Measurements from ENCODE around the gene CFAP45.

The CFAP45 gene

DNA sequence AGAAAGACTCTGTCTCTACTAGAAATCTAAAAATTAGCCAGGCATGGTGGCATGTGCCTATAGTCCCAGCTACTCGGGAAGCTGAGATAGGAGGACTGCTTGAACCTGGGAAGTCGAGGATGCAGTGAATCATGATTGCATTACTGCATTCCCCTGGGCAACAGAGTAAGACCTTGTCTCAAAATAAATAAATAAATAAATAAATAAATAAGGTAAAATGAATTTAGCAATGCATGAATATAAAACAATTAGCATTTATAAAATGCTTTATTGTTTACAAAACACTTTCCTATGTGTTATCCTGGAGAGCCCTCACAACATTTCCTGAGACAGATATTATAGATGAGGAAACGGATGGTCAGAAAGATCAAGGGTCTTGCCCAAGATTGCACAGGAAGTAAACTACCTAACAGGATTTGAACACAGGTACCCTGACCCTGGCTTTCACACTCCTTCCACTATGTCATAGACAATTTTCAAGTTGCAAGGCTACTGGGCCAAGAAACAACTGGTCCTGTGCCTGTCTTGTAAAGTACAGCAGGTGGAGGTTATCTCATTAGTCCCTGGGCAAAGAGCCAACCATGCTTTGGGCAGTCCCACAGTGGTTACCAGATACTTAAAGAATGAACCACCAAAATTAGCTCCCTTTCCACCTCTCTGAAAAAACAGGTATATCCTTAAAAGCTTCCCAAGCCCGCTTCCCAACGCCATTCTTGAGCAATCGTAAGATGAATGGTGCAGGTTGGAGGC lies 22.1 kb downstream of the CFAP45 start:
- TF ChIP-seq, protein P1, sequence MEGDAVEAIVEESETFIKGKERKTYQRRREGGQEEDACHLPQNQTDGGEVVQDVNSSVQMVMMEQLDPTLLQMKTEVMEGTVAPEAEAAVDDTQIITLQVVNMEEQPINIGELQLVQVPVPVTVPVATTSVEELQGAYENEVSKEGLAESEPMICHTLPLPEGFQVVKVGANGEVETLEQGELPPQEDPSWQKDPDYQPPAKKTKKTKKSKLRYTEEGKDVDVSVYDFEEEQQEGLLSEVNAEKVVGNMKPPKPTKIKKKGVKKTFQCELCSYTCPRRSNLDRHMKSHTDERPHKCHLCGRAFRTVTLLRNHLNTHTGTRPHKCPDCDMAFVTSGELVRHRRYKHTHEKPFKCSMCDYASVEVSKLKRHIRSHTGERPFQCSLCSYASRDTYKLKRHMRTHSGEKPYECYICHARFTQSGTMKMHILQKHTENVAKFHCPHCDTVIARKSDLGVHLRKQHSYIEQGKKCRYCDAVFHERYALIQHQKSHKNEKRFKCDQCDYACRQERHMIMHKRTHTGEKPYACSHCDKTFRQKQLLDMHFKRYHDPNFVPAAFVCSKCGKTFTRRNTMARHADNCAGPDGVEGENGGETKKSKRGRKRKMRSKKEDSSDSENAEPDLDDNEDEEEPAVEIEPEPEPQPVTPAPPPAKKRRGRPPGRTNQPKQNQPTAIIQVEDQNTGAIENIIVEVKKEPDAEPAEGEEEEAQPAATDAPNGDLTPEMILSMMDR (conservative IDR thresholded peaks at IDR 0.05; ENCODE audit: control insufficient read depth, insufficient read depth, low read depth, low read length): no peak
- H3K4me3 ChIP-seq (ENCODE audit: control insufficient read depth, low read depth, low read length): no peak overlapping the region
- no peak for DNase-seq (ENCODE audit: low read depth)

DNA sequence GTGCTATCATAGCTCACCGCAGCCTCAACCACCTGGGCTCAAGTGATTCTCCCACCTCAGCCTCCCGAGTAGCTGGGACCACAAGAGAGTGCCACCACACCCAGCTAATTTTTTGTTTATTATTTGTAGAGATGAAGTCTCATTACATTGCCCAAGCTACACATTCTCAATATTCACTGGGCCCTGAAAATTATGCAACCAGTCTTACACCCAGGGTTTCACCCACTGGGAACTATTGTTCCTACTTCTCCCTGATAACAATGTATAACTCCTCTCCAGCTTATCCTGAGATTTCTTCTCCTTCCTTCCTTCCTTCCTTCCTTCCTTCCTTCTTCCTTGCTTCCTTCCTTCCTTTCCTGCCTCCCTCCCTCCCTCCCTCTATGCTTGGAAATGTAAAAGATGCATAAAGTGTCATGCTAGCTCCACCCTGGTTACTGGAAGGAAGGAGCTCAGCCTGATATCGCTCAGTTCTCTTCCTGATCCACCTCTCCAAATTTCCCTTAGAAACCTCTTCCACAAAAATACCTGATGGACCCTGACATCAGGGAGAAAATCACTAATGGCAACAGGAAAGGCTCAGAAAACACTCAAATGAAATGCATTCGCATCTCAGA lies 26.3 kb downstream of the CFAP45 start:
- DNase-seq (ENCODE audit: low read depth): no peak
- TF ChIP-seq, protein P1 (conservative IDR thresholded peaks at IDR 0.05; ENCODE audit: control insufficient read depth, insufficient read depth, low read depth, low read length): no peak
- no peak overlapping the region for H3K4me3 ChIP-seq (ENCODE audit: control insufficient read depth, low read depth, low read length)

DNA sequence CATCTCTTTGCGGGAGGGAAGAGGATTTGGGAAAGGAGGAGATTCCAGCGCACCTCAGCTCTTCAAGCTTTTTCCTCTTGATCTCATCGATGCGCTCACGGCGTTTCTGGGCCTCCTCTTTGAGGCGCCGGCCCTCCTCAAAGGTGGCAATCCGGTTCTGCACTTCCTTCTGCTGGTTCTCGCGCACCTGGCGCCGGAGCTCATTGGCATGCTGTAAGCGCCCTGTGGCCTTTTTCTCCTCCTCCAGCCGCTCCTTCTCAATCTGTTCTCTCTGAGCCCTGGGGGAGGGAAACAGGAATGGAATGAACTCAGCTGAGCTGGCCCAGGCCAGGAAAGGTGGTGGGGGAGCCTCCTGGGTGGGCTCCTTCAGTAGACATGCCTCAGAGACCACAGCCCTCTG lies 27.1 kb downstream of the CFAP45 start:
- H3K4me3 ChIP-seq (ENCODE audit: control insufficient read depth, low read depth, low read length): no peak overlapping the region
- TF ChIP-seq, protein P1 (conservative IDR thresholded peaks at IDR 0.05; ENCODE audit: control insufficient read depth, insufficient read depth, low read depth, low read length): no peak
- no peak for DNase-seq (ENCODE audit: low read depth)

DNA sequence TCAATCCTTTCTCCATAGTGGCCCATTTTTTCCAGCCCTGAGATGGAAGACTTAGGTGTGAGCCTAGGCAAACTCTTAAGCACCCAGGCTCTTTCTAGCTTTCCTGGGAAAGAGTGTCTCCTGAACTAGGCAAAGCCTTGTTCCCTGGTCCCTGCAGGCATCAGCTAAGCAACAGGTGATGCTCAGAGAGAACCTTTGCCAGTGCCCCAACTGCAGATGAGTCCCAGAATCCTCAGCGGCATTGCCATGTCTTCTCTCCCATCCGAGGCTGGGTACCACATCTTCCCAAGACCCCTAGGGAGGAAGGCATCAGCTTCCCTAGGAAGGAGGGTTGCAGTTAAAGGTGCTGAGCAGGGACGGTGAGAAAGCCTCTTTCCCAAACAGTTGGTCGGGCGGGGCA lies 29.3 kb downstream of the CFAP45 start:
- DNase-seq (ENCODE audit: low read depth): no peak
- no peak overlapping the region for H3K4me3 ChIP-seq (ENCODE audit: control insufficient read depth, low read depth, low read length)
- TF ChIP-seq, protein P1 (conservative IDR thresholded peaks at IDR 0.05; ENCODE audit: control insufficient read depth, insufficient read depth, low read depth, low read length): no peak

DNA sequence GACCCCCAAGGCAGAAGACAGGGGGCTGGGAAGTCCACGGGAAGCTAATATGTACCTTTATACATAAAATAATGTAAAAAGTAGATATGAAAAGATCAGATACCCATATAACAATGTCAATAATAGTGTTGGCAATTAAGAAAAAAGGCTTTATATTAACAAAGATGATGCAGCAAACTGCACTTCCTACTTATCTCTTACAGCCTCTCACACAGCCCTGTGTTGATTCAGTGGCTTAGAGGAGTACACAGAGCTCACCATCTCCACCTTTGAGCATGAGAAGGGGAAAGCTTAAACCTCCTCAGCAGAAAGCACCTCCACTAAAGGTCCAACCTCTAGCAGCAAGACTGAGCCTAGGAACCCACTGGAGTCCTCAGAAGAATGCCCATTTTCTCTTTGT lies 30.4 kb downstream of the CFAP45 start:
- no peak overlapping the region for H3K4me3 ChIP-seq (ENCODE audit: control insufficient read depth, low read depth, low read length)
- TF ChIP-seq, protein P1 (conservative IDR thresholded peaks at IDR 0.05; ENCODE audit: control insufficient read depth, insufficient read depth, low read depth, low read length): no peak
- DNase-seq (ENCODE audit: low read depth): no peak

DNA sequence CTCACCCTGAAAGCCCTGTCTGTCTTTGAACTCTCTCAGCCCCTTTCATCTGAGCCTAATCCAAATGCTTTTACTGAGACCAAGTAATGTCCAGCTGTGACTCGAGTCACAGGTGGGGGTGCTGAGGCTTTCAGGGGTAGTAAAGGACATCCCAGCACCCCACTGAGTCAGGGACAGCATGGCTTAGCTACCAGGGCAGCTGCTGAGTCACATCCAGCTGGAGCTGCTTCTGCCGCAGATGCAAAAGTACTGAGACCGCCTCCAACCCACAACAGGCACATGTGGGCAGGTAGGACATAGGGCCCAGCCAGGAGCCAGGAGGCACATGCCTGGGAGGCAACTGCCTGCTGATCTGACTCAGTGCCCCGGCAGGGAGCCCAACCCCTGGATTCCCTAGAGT lies 30.8 kb downstream of the CFAP45 start:
- peak; percentile 86 for DNase-seq (ENCODE audit: low read depth)
- TF ChIP-seq, protein P1 (conservative IDR thresholded peaks at IDR 0.05; ENCODE audit: control insufficient read depth, insufficient read depth, low read depth, low read length): no peak
- no peak overlapping the region for H3K4me3 ChIP-seq (ENCODE audit: control insufficient read depth, low read depth, low read length)
